ENCODE measurements around the gene FAM3D.

FAM3D gene

DNA sequence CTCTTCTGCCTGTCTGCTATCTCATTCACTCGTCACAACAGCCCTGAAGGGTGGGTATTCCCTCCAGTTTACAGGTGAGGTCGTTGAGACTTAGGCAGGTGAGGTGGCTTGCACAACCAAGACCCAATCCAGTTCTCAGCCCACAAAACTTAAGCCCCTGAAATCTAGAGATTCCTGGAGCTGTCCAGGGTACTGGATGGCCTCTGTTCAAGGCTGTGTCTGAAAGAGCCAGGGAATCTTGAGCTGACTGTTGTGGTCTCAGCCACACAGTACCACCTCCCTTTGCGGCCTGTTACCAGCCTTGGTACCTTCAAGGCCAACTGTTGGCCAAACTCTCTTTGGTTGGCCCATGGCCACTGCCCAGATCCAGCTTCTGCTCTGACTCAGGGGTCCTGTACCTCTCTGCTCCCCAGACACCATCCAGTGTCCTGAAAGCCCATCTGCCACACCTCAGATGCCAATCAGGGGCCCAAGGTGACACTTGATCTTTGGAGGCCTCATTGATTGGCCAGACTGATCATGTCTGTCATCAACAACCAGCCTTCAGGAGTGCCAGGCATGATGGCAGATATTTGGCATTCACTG lies 78.5 kb downstream of the FAM3D start:
- no peak for DNase-seq

DNA sequence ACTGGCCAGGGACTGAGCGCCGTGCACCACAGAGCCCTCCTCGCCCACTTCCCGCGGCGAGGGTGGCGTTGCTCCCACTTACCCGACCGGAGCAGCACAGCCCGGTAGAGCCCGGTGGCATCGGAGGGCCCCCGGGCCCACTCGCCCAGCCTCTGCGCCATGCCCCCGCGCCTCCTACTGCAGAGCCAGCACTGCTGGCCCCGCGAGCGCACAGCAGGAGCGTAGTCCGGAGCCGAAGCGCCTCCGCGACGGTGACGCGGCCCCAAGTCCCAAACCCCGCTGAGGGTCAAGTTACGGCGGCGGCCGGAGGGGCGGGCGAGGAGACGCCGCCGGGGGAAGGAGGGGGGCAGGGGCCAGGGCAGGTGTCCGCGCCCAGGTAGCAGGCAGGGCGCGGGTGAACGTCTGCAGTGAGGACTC lies 79.8 kb downstream of the FAM3D start:
- no peak for DNase-seq

DNA sequence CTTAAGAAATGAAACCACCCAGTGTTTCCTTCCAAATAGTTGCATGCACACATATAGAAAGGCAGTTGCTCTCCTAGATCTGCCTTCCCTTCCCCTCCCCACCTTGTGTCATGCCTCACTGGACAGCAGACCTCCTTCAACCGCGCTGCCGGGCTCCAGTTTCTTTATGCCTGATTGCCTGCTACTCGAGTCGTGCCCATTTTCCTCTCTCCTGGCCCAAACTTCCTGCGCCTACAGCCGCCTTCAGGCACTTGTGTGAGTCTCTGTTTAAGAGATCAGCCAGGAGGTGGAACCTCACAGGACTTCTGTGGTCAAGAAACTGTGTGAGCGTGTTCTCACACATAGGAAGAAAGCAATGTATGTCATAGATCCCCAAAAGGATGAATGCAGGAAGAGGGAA lies 80.6 kb downstream of the FAM3D start:
- DNase-seq: no peak

DNA sequence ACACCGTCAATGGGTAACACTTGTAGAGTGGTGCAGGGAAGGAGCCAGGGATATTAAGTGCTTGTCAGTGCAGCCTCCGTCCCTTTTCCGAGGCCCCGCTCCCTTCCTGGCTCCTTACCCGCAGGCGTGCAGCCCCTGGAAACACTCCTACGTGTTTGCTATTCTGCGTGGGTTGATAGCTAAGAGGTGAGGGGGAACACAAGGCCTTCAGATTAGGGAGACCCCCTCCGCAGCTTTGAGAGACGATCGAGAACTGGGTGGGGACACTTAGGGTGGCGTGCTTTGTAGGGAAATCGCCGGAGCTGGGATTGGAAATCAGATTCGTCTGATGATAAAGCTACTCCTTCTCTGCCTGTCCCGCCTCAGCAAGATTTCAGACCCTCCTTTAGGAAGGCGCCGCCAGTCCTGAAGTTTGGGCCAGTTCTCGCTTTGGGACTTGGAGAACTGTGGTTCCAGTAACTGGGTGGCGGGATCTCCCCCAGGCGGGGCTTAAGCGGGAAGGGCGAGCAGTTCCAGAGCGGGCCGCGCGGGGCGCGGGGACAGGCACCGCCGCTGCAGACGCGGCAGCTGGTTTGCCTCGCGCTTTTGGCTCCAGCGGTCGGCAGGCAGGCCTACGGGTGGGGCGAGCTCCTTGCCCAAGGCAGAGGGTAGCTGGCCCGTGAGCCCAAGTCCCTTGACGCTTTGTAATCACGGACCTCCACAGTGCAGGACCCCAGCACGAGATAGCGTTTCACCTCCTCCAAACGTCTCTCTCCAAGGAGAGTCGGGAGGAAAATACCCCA lies 81.4 kb downstream of the FAM3D start:
- DNase-seq: no peak

DNA sequence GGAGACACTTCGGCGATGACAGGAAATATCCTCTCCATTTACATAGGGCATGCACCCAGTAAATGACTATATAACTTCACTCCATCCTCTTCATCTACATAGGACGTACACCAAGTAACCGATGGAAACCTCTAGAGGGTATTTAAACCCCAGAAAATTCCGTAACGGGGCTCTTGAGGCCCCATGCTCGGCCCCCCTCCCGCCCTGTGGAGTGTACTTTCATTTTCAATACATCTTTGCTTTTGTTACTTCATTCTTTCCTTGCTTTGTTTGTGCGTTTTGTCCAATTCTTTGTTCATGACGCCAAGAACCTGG lies 81.9 kb downstream of the FAM3D start:
- DNase-seq: no peak
